HG03280 (cell line): ENCODE results near the gene FGFBP3.

ENCODE experiments used
- ATAC-seq: cut with Tn5 transposase; IDR thresholded peaks from one replicate; pipeline ENCODE4 v1.9.1; 2021; ENCODE audit warnings: mild to moderate bottlenecking, moderate library complexity; ENCODE audit not compliant: unreplicated experiment

Gene FGFBP3, protein sequence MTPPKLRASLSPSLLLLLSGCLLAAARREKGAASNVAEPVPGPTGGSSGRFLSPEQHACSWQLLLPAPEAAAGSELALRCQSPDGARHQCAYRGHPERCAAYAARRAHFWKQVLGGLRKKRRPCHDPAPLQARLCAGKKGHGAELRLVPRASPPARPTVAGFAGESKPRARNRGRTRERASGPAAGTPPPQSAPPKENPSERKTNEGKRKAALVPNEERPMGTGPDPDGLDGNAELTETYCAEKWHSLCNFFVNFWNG

DNA sequence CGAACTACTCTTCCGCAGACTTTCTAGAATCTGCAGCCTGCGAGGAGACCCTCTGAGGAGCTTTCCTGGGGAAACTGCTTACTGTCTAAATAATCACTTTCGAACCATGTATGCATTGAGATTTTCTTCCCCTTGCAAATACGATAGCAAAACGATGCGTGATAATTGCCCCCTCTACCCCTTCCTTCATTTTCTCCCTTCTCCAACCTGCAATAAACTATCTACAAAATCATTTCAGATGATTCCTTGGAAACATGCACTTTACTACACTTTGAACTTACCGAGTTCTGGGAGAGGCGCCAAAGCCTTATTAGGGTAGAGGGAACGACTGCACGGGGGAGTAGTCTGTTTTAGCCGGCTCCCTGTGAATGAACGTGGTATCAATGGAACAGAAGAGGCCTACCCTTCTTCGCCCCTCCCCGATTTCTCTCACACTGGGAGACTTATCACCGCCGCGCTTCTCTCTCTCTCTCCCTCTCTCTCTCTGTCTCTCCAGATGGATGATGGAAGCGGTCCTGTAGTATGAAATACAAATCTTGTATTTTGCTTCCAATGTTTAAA, at the start of gene FGFBP3:
Gene FGFBP3, minus strand, starts transcription at position 370 of the 561 bp plus-strand sequence. CDS start 517 bp downstream, outside the sequence.
- no peak for ATAC-seq

DNA sequence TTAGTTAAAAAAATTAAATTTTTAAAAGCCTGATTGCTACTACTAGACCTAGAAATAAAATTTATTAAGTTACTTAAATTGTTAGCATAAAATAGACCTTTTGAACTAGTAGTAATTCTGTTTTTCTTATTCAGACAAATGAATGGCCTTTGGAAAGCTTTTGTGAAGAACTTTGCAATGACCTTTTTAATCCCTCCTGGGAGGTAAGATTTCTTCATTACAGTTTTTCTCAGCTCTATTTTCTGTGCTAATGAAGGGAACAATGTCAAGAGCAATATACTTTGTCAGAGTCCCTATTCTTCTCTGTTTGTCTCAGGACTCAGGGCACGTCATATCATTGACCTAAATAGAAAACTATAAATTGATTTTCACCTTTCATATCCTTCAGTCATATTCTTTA, 47.8 kb upstream of the FGFBP3 start:
- ATAC-seq: no peak

DNA sequence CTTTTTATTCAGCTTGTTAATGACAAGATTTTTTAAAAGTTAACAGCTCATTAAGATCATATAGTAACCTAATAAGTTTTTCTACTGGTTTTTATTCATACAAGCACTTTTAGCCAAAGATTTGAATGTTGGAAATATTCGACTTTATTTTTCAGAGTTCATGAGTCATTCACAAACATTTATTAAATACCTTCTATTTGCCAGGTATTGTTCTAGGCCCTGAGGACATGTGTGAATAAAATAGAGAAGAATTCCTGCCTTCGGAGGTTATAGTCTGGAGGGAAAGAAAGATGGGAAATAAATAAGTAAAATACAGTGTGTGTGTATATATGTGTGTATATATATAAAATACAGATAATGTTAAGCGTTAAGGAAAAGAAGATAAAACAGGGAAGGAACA, 45.8 kb upstream of the FGFBP3 start:
- ATAC-seq: no peak

DNA sequence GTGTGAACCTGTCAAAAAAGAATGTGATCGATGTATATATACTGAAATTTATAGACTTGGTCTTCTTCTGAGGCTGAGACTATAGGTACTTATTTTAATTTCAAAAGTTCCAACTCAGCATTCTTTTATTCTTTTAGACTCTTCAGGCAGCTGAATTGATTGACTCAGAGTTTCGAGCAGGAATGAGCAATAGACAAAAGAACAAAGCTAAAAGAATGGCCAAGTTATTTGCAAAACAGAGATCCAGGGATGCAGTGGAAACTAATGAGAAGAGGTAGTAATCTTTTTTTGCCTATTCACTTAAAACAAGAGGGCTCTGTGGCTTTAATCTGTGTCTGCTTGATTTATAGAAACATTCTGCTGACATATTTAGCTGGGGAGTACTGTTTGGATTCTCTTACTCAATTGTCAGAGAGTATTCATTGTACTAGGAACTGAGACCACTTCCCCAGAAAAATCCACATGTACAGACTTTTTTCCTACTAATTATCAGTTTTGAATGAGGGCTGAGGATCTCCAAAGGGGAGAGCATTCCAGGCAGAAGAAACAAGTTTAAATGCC, 44.4 kb upstream of the FGFBP3 start:
- no peak for ATAC-seq

DNA sequence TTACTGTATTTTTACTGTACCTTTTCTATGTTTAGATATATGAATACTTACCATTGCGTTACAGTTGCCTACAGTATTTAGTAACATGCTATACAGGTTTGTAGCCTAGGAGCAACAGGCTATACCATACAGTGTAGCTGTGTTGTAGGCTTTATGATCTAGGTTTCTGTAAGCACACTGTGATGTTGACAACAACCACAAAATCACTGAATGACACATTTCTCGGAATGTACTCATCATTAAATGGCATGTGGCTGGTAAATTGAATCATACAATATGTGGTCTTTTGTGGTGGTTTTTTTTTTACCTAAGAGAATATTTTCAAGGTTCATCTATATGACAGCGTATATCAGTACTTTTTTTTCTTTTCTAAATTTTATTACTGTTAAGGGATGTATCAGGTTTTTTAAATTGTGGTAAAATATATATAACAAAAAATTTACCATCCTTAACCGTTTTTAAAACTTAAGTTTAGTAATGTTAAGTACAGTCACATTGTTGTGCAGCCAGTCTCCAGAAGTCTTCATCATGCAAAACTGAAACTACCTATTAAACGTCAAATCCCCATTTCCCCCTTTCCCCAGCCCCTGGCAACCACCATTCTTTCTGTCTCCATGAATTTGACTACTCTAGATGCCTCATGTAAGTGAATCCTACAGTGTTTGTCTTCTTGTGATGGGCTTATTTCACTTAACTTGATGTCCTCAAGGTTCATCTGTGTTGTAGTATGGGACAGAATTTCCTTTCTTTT, 35.8 kb upstream of the FGFBP3 start:
- ATAC-seq: peak; percentile 52

DNA sequence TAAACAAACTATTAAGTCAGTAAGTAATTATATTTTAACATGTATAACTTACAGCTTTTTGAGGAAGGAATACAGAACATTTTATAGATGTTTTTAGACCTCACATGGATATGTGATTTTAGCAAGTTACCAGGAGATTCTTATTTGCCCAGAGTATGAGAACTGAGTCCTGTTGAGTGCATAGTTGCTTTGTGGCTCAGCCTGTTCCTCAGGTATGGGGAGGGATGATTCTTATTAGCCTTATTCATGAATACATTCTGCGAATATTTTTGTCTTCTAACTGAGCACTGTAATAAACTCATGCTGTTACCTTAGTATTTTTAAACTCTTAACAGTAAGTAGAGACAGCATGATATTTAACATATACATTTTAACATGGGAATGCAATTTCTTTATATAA, 32.1 kb upstream of the FGFBP3 start:
- no peak for ATAC-seq

DNA sequence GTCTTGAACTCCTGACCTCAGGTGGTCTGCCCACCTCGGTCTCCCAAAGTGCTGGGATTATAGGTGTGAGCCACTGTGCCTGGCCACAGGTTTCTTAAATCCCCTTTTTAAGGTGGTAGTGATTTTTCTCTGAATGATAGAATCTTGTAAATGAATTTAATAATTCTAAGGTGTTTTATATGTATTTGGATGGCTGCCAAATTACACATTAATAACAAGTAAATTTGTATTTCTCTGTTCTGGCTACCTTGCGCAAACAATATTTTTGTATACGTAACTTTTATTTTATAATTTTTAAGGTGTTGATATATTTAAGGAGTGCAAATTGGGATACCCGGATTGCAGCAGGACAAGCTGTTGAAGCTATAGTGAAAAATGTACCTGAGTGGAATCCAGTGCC, 30.4 kb upstream of the FGFBP3 start:
- ATAC-seq: no peak

DNA sequence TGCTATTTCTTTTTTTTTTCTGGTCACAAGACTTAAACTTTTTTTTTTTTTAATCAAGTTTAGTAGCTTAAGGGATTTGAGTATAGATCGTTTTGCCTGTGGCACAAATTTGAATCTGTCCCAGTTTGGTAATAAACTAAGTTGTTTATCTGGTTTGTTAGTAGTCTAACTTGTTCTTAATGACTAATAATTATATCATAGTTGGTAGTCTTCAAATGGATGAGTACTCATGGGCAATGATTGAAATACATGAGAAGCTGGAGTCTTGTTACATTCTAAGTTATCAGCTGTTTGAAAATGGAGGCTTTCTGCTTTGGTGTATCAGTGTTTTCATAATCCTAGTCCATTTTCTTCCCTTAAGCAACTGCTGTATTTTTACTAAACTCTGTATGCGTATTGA, 26.6 kb upstream of the FGFBP3 start:
- no peak for ATAC-seq

DNA sequence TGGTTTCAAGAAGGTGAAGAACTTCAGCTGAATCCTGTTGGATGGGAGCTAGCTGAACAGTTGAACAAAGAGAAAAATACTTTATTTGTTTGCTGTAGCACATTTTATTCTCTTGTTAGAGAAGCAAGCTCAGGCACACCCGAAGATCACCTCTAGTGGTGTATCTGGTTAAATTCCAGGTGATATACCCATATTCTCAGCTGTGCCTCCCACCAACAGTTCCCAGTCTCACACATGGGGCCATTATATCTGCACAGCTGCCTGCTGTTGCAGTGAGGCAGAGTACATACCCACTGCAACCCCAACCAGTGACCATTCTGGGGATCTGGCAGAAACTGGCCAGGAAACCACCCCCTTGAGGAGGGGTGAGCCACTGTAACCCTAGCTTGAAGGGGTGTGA, 23.5 kb upstream of the FGFBP3 start:
- no peak for ATAC-seq

DNA sequence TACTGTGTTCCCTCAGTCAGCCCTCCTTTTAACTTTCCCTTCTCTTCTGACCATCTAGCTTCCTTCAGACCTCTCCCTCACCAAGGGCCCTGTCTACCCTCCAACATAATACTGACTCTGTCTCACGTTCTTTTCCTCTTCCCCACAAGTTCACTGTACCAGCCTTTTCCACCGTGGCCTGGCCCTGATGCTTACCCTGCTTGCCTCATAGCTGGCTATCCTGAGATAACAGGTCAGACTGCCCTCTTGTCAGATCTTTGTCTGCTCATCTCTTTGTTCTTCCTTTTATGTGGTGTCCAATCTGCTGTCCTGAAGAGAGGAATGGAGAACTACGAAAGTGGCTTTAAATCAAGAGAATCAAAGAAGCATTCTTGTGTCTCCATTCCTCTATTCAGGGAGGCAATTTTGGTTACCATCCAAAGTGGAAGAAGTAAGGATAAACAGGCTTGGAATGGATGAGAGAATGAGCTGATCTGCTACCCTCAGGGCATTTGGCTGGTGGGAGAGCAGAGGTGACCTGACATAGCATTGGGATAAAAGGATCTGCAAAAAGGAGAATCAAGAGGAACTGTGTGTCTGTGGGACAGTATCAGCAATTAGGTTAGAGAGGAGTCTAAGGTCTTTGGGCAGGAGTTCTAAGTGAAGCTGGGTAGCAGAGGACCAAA, 22.4 kb upstream of the FGFBP3 start:
- no peak for ATAC-seq

DNA sequence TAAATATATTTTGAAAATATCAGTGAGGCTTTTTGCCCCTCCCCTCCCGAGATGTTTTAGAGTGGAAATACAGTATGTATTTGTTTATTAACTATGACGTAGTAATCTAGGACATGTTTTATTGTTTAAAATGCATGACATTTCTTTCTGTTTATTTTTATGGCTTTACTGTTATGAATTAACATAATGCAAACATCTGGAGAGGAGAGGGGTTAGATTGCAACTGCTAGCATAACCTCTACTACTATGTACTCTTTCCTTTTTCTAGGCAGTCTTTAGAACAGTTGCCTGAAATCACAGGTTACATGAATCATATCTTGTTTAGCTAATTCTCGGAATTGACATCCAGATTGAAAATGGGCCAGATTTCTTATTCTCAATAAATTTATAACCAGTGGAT, 21.7 kb upstream of the FGFBP3 start:
- no peak for ATAC-seq

DNA sequence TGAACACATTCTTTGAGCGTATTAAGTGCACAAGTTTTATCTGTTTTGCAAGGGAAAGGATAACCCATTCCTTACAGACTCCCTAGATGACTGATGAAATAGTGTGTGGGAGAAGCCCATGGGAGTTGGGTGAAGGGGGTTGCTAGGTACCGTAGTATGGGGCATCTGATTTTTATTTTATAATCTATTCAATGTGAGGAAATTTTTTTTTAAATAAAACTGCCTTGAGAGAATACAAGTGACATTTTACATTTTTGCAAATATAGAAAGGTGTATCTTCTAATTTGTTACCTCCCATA, 15.7 kb upstream of the FGFBP3 start:
- no peak for ATAC-seq

DNA sequence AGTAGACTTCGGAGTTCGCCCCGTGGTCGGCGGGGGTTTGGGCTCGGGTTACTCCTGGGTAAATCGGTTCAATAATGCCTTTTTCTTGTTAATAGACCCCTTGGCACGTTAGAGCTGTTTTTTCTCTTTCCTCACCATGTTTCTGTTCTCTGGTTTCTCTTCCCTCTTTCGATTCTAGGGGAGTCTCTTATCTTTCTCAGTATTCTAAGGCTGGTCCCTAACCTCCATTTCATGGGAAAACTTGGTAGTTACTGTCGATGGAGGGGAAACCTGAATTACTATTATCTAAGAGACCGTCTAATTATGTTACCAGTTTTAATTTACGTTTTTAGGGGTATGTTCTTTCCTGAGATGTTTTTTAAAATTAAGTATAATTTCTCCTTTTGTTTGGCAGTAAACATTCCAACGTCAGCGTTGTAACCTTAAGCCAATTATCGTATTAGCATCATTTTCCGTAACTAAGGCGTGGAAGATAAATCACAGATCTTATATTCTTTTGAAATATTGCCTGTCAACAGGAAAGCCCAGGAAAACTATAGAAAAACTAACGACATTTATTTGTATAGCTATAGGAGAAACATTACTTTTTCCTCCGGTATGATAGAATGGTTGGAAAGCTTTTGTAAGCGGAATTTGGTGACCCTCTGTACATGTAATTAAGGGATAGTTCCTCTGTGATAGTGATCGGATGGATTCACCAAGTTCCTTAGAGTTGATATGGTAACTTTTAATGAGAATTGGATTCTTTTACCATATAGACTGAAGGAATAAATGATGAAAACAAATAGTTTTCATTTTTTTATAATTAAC, 15.1 kb upstream of the FGFBP3 start:
- no peak for ATAC-seq

DNA sequence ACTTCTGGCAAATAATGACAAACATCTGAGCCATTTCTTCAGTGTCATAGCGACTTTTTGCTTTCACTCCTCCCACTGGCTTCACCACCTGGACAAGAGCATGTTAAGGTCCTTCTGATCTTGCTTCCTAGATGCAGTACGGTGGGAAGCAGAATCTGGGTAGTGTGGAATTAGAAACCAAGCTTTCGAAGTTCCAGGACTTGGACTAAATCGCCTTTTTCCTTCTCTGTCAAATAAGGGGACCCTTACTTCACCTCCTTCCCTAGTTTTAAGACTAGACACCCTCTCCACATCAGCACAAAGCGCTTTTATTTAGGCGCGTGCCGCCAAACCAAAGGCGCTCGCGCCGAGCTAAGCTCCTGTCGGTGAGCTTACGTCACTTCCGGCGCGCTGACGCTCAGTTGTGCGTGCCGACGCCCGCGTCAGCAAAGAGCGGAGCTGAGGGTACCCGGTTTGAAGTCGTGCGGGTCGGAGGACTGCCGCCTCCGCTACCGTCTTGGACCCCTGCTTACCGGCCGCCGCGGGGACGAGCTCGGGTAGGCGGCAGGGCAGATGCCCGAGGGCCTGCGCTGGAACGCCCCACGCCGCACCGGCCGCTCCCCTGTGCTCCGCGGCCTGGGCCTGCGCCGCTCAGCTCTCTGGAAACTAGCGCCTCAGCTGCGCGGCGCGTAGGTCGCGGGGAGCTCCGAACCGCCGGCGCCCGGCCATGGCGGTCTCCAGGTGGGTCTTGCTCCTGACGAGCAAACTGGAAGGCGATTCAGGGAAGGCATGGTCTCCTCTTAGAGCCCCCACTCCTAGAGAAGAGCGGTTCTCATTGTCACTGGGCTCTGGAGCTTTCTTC, 14.3 kb upstream of the FGFBP3 start, which contains the start of gene BTAF1:
Gene BTAF1, plus strand, starts transcription at position 400 of the 841 bp plus-strand sequence. Its CDS starts 307 bp downstream, at position 707.
- ATAC-seq: peak; percentile 96

DNA sequence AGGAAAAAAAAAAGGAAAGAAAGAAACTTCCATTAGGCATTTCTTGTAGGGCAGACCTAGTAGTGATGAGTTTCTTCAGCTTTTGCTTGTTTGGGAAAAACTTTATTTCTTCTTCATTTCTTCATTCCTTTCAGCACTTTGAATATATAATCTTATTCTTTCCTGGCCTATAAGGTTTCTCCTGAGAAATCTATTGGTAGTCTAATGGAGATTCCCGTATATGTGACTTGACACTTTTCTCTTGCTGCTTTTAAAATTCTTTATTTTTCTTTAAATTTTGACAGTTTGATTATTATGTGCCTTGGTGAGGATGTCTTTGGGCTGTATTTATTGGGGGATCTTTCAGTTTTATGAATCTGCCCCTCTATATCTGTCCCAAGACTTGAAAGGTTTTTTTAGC, 10.4 kb upstream of the FGFBP3 start:
- ATAC-seq: no peak

DNA sequence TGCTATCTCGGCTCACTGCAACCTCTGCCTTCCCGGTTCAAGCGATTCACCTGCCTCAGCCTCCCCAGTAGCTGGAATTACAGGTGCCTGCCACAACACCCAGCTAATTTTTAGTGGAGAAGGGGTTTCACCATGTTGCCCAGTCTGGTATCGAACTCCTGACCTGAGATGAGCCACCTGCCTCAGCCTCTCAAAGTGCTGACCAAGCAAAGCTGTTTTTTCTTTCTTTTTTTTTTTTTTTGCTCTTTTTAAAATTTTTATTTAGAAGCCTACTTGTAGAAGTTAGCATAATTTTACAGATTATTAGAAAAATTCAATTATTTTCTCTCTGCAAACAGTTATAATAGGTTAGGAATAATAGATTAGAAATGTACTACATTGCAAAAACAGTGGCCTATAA, 1.2 kb upstream of the FGFBP3 start:
- ATAC-seq: no peak

DNA sequence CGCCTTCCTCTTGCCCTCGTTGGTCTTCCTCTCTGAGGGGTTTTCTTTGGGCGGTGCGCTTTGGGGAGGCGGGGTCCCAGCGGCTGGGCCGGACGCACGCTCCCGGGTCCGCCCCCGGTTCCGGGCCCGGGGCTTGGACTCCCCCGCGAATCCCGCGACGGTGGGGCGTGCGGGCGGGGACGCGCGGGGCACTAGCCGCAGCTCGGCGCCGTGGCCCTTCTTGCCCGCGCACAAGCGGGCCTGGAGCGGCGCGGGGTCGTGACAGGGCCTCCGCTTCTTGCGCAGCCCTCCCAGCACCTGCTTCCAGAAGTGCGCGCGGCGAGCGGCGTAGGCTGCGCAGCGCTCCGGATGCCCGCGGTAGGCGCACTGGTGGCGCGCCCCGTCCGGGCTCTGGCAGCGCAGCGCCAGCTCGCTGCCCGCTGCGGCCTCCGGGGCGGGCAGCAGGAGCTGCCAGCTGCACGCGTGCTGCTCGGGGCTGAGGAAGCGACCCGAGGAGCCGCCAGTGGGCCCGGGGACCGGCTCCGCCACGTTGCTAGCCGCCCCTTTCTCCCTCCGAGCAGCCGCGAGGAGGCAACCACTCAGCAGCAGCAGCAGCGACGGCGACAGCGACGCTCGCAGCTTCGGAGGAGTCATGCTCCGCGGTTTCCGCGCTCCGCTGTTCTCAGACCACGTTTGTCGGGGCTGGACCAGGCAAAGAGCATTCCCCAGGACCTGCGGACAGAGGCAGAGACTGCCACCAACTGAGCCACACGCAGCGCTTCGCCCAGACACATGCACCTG, 759 bp downstream of the FGFBP3 start:
- peak; percentile 87 for ATAC-seq

DNA sequence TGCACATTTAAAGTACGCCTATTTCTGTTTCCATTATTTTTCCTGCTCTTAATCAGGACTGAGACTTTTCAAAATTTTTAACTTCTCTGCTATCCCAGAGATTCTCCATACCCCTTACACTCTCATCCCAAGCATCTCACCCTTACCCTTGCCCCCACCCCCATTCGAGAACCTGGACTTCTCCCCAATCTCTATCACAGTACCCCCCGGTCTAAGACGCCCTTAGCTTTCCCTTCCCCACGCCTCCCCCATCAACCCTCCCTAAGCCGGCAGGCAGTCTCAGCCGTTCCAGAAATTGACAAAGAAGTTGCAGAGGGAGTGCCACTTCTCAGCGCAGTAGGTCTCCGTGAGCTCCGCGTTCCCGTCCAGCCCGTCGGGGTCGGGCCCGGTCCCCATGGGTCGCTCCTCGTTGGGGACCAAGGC, 1.4 kb downstream of the FGFBP3 start:
- ATAC-seq: peak; percentile 35

DNA sequence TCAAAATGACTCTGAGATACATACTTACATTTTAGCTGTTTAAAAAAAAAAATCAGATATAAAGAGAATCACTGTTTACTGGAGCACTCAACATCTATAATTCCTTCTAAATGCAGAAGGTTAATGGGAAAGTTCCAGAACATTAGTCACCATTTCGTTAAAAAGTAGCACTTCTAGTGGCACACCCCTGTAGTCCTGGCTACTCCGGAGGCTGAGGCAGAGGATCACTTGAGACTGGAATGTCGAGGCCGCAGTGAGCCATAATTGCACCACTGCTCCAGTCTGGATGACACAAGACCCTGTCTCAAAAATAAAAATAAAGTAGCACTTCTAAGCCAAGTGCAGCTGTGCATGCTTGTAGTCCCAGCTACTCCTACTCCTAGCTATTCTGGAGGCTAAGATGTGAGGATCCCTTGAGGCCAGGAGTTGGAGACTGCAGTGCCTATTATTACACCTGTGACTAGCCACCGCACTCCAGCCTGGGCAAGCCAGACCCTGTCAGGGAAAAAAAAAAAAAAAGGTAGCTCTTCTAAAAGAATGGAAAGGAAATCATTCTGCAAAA, 2.2 kb downstream of the FGFBP3 start:
- ATAC-seq: no peak
